NB4 (cell line): ENCODE measurements around the gene RAP2A.

ENCODE experiments used
- DNase-seq: peaks from one replicate; pipeline ENCODE4 v3.0.0; 2010; ENCODE audit warnings: low read depth
- H3K4me3 ChIP-seq: one replicate; pipeline ENCODE4 v1.5.1; 2011; ENCODE audit warnings: mild to moderate bottlenecking, low read depth, low read length, moderate library complexity
- CTCF ChIP-seq: IDR thresholded peaks from one replicate; pipeline ENCODE4 v1.5.1; 2012; ENCODE audit warnings: low read depth, low read length
- MAX ChIP-seq: IDR thresholded peaks from 2 replicates; pipeline ENCODE4 v1.6.1; 2011; ENCODE audit warnings: low read depth, low read length
- MYC ChIP-seq: IDR thresholded peaks from 2 replicates; pipeline ENCODE4 v1.6.1; 2011; ENCODE audit warnings: low read depth, low read length
- POLR2A ChIP-seq: IDR thresholded peaks from 2 replicates; pipeline ENCODE4 v1.6.1; 2011; ENCODE audit warnings: mild to moderate bottlenecking; ENCODE audit not compliant: insufficient read length; ENCODE audit errors: extremely low read depth

Gene RAP2A

GRCh38 chr13:97483465-97483864 is 49.5 kb downstream of the RAP2A start:
- no peak for TF ChIP-seq POLR2A
- TF ChIP-seq MAX: no peak
- TF ChIP-seq CTCF: no peak
- TF ChIP-seq MYC: no peak
- no peak for DNase-seq
- H3K4me3 ChIP-seq: no peak overlapping the region

GRCh38 chr13:97484301-97484700 is 50.3 kb downstream of the RAP2A start:
- no peak for TF ChIP-seq MAX
- no peak for TF ChIP-seq POLR2A
- no peak for TF ChIP-seq MYC
- no peak for TF ChIP-seq CTCF
- no peak overlapping the region for H3K4me3 ChIP-seq
- DNase-seq: no peak

- H3K4me3 ChIP-seq: no peak overlapping the region
- no peak for DNase-seq
- TF ChIP-seq MAX (no peak), MYC (no peak), CTCF (no peak), POLR2A (no peak)
These were observed 51.4 kb downstream of the RAP2A start for GRCh38 chr13:97485320-97485719.

GRCh38 chr13:97490702-97491307 is 56.8 kb downstream of the RAP2A start:
- no peak overlapping the region for H3K4me3 ChIP-seq
- no peak for TF ChIP-seq MYC
- TF ChIP-seq POLR2A: no peak
- TF ChIP-seq CTCF: no peak
- no peak for TF ChIP-seq MAX
- DNase-seq: no peak

GRCh38 chr13:97491452-97491851 is 57.5 kb downstream of the RAP2A start:
- DNase-seq: no peak
- TF ChIP-seq CTCF: no peak
- TF ChIP-seq POLR2A: no peak
- no peak for TF ChIP-seq MYC
- no peak for TF ChIP-seq MAX

GRCh38 chr13:97492257-97492656 is 58.3 kb downstream of the RAP2A start:
- DNase-seq: no peak
- TF ChIP-seq POLR2A (no peak), MYC (no peak), MAX (no peak), CTCF (no peak)
- H3K4me3 ChIP-seq: no peak overlapping the region

More at GRCh38 chr13:97491452-97491851, 57.5 kb downstream of the RAP2A start:
- no peak overlapping the region for H3K4me3 ChIP-seq
